GM19395 (cell line): ENCODE data around the gene SCIMP.
"Not testable (repeated sequence)": the region's sequence is repeated elsewhere in the genome, so short reads cannot be mapped to it uniquely, and the experiment has no call there.

Source experiments
- ATAC-seq: cut with Tn5 transposase; IDR thresholded peaks from one replicate; pipeline ENCODE4 v1.9.1; 2021; ENCODE audit warnings: mild to moderate bottlenecking, moderate library complexity; ENCODE audit not compliant: unreplicated experiment

Gene SCIMP

GRCh38 chr17:5191541-5192417 lies 42.9 kb downstream of the SCIMP start, which contains the start of gene ZNF594:
TSS of gene ZNF594 (minus strand) at chr17:5191868. CDS start at chr17:5184256, 7,612 bp downstream.
- peak; percentile 94 for ATAC-seq

GRCh38 chr17:5184288-5184687 lies 50.4 kb downstream of the SCIMP start:
- no peak for ATAC-seq

- ATAC-seq, result no peak
Observed at GRCh38 chr17:5183410-5183793, 51.3 kb downstream of the SCIMP start.

- ATAC-seq, result no peak
Observed at GRCh38 chr17:5182597-5183409, 51.9 kb downstream of the SCIMP start.

GRCh38 chr17:5181509-5182305 lies 53.0 kb downstream of the SCIMP start:
- no peak for ATAC-seq

GRCh38 chr17:5179003-5179402 lies 55.7 kb downstream of the SCIMP start:
- ATAC-seq, result no peak

GRCh38 chr17:5175027-5175426 lies 59.6 kb downstream of the SCIMP start:
- not testable (repeated sequence) for ATAC-seq

- ATAC-seq, result not testable (repeated sequence)
Observed at GRCh38 chr17:5165791-5166564, 68.7 kb downstream of the SCIMP start.

GRCh38 chr17:5164436-5164835 lies 70.2 kb downstream of the SCIMP start:
- ATAC-seq, result no peak

GRCh38 chr17:5161793-5162192 lies 72.9 kb downstream of the SCIMP start:
- not testable (repeated sequence) for ATAC-seq

GRCh38 chr17:5160702-5161101 lies 74.0 kb downstream of the SCIMP start:
- ATAC-seq, result not testable (repeated sequence)
